Smooth muscle cell (in vitro differentiated cells): Measurements from ENCODE around the gene CSK. TPM values are rescaled to one million over a fixed set of nuclear protein-coding genes. Genes with fewer than 3 reads are reported as not detected.

Source experiments
- DNase-seq: peaks from one replicate; lab custom pipeline; 2025; ENCODE audit not compliant: unreplicated experiment; lab: John Stamatoyannopoulos, UW
- H2AFZ ChIP-seq: fragments of 200-600 bp; sonication (generic); 2 replicates; pipeline ENCODE4 v1.6.0; 2016; ENCODE audit warnings: antibody characterized with exemption, low read depth, mild to moderate bottlenecking
- H3F3A ChIP-seq: fragments of 200-600 bp; sonication (generic); 2 replicates; pipeline ENCODE4 v1.6.0; 2017; ENCODE audit warnings: antibody characterized with exemption, low read depth
- H3K27ac ChIP-seq: fragments of 200-600 bp; sonication (generic); 2 replicates; pipeline ENCODE4 v1.5.1; 2016; ENCODE audit warnings: low read depth, mild to moderate bottlenecking
- H3K27me3 ChIP-seq: fragments of 200-600 bp; sonication (generic); 2 replicates; pipeline ENCODE4 v1.6.1; 2016; ENCODE audit warnings: low read depth, mild to moderate bottlenecking
- H3K36me3 ChIP-seq: fragments of 200-600 bp; sonication (generic); 2 replicates; pipeline ENCODE4 v1.5.1; 2016; ENCODE audit warnings: low read depth
- H3K4me1 ChIP-seq: fragments of 200-600 bp; sonication (generic); 2 replicates; pipeline ENCODE4 v1.5.1; 2016; ENCODE audit warnings: low read depth
- H3K4me2 ChIP-seq: fragments of 200-600 bp; sonication (generic); 2 replicates; pipeline ENCODE4 v1.6.0; 2016; ENCODE audit warnings: mild to moderate bottlenecking
- H3K4me3 ChIP-seq: fragments of 200-600 bp; sonication (generic); 2 replicates; pipeline ENCODE4 v1.5.1; 2016; ENCODE audit warnings: mild to moderate bottlenecking
- H3K79me2 ChIP-seq: fragments of 200-600 bp; sonication (generic); 2 replicates; pipeline ENCODE4 v1.6.0; 2016; ENCODE audit warnings: low read depth, mild to moderate bottlenecking
- H3K9ac ChIP-seq: fragments of 200-600 bp; sonication (generic); 2 replicates; pipeline ENCODE4 v1.6.0; 2016; ENCODE audit warnings: low read depth
- H3K9me3 ChIP-seq: fragments of 200-600 bp; sonication (generic); replicated peaks from 2 replicates; pipeline ENCODE4 v1.5.1; 2016; ENCODE audit warnings: low read depth
- H4K20me1 ChIP-seq: fragments of 200-600 bp; sonication (generic); 2 replicates; pipeline ENCODE4 v1.6.0; 2016; ENCODE audit warnings: low read depth
- CTCF ChIP-seq: fragments of 200-600 bp; sonication (generic); IDR thresholded peaks from 2 replicates; pipeline ENCODE4 v1.5.1; 2017; ENCODE audit warnings: borderline replicate concordance, mild to moderate bottlenecking, antibody characterized with exemption; ENCODE audit not compliant: insufficient read depth, poor library complexity, severe bottlenecking
- WGBS: methylation state at CpG from one replicate; pipeline ENCODE4 v1.1.7; 2016; ENCODE audit warnings: low lambda C conversion rate; 5-methylcytosine and 5-hydroxymethylcytosine counted together
- polyA plus RNA-seq: library from polyadenylated mRNA; unstranded; fragments of >200 nt; fragmentation: Nextera tagmentation; extraction: Ambion mirVana; gene quantifications from 2 replicates; pipeline ENCODE4 v1.2.1, GENCODE V29; 2016
- total RNA-seq: library from RNA; depleted of rRNA; stranded (reverse); fragments of >200 nt; gene quantifications from 2 replicates; pipeline ENCODE4 v1.2.3, GENCODE V29; 2014

The CSK gene
- total and polyA plus RNA-seq, 2 experiments from 2014 or later, result 16.5 to 19.6 TPM

GRCh38 chr15:74787251-74788041, 5.6 kb downstream of the CSK start:
- 44% methylated on average over 13 of the region's 13 CpGs for whole genome bisulfite sequencing
- H3F3A ChIP-seq, result peaks cover 12% of the 10 kb centered on the region
- peaks cover 99% of the 10 kb centered on the region for H4K20me1 ChIP-seq
- peak overlapping the region; percentile 67 for H3K4me2 ChIP-seq
- peaks cover 22% of the 10 kb centered on the region for H3K4me1 ChIP-seq
- no peaks in the 10 kb centered on the region for H3K36me3 ChIP-seq
- H3K9me3 ChIP-seq, result no peaks in the 10 kb centered on the region
- H3K9ac ChIP-seq, result no peak overlapping the region
- peak; percentile 57 for TF ChIP-seq CTCF
- no peak overlapping the region for H3K4me3 ChIP-seq
- peak; percentile 11 for DNase-seq
- H3K79me2 ChIP-seq, result peaks cover 86% of the 10 kb centered on the region
- no peak overlapping the region for H2AFZ ChIP-seq
- peak overlapping the region; percentile 21 for H3K27ac ChIP-seq
- H3K27me3 ChIP-seq, result no peaks in the 10 kb centered on the region

- Histone ChIP-seq H3K27me3 (no peaks in the 10 kb centered on the region), H3K4me3 (no peak overlapping the region), H3K4me1 (peaks cover 16% of the 10 kb centered on the region), H3K9me3 (no peaks in the 10 kb centered on the region), H3F3A (peaks cover 12% of the 10 kb centered on the region), H4K20me1 (peaks cover 100% of the 10 kb centered on the region), H3K9ac (no peak overlapping the region), H3K4me2 (peak overlapping the region; percentile 67), H2AFZ (no peak overlapping the region), H3K27ac (peak overlapping the region; percentile 21), H3K36me3 (no peaks in the 10 kb centered on the region), H3K79me2 (peaks cover 86% of the 10 kb centered on the region)
- WGBS, result 54% methylated on average over 7 of the region's 7 CpGs
- no peak for DNase-seq
- no peak for TF ChIP-seq CTCF
These were observed 6.3 kb downstream of the CSK start for GRCh38 chr15:74788042-74788682.

GRCh38 chr15:74788683-74789151, 6.8 kb downstream of the CSK start:
- H3F3A ChIP-seq, result peaks cover 12% of the 10 kb centered on the region
- no peak overlapping the region for H3K4me3 ChIP-seq
- H4K20me1 ChIP-seq, result peaks cover 100% of the 10 kb centered on the region
- H3K4me1 ChIP-seq, result peaks cover 11% of the 10 kb centered on the region
- no peaks in the 10 kb centered on the region for H3K36me3 ChIP-seq
- H3K27me3 ChIP-seq, result no peaks in the 10 kb centered on the region
- H3K79me2 ChIP-seq, result peaks cover 86% of the 10 kb centered on the region
- H2AFZ ChIP-seq, result no peak overlapping the region
- TF ChIP-seq CTCF, result no peak
- 75% methylated on average over 9 of the region's 9 CpGs for WGBS
- H3K9ac ChIP-seq, result no peak overlapping the region
- no peak overlapping the region for H3K27ac ChIP-seq
- DNase-seq, result no peak
- H3K4me2 ChIP-seq, result no peak overlapping the region
- H3K9me3 ChIP-seq, result no peaks in the 10 kb centered on the region
